Measurements from ENCODE around the gene GSN. TPM values are rescaled to one million over a fixed set of nuclear protein-coding genes. Genes with fewer than 3 reads are reported as not detected.

Gene GSN
- total and polyA plus RNA-seq, 2 of the 13 experiments (the other 11 are each of a cell fraction or from before 2014, with no cell fraction given): 294 to 307 TPM

DNA sequence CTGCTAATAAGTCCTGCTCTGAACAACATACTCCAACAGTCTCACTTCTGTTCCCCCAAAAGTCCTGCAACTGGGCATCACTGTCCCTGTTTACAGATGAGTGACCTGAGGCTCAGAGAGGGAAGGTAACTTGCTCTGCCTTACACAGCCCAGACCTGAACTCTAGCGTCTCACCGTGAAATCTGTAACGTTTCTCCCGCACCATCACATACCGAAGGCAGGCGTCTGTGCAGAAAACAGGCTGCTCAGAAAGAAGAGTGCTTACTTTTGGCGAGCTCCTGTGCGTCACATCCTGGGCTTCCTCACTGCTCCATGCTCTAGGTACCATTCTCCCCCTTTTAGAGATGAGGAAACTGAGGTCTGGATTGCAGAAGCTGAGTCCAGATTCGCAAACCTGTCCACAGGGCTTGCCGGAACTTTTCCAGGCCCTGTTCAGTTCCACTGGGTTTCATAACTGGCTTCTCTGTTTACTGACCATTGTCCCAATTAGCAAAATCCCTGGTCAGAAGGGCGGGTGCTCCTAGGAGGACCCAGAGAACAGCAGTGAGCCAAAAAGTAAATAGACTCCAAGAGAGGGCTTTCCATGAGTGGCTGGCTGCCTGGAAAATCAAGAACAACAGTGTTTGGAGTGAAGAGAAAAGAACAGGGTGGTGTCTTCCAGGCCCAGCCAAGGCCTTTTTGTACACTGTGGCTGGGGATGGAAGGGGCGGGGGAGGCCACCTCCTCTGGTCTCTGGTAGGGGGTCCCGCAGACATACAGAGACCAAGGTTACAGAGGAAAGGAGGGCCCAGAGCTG lies 27.1 kb downstream of the GSN start (continued):
- TF ChIP-seq, protein P1, sequence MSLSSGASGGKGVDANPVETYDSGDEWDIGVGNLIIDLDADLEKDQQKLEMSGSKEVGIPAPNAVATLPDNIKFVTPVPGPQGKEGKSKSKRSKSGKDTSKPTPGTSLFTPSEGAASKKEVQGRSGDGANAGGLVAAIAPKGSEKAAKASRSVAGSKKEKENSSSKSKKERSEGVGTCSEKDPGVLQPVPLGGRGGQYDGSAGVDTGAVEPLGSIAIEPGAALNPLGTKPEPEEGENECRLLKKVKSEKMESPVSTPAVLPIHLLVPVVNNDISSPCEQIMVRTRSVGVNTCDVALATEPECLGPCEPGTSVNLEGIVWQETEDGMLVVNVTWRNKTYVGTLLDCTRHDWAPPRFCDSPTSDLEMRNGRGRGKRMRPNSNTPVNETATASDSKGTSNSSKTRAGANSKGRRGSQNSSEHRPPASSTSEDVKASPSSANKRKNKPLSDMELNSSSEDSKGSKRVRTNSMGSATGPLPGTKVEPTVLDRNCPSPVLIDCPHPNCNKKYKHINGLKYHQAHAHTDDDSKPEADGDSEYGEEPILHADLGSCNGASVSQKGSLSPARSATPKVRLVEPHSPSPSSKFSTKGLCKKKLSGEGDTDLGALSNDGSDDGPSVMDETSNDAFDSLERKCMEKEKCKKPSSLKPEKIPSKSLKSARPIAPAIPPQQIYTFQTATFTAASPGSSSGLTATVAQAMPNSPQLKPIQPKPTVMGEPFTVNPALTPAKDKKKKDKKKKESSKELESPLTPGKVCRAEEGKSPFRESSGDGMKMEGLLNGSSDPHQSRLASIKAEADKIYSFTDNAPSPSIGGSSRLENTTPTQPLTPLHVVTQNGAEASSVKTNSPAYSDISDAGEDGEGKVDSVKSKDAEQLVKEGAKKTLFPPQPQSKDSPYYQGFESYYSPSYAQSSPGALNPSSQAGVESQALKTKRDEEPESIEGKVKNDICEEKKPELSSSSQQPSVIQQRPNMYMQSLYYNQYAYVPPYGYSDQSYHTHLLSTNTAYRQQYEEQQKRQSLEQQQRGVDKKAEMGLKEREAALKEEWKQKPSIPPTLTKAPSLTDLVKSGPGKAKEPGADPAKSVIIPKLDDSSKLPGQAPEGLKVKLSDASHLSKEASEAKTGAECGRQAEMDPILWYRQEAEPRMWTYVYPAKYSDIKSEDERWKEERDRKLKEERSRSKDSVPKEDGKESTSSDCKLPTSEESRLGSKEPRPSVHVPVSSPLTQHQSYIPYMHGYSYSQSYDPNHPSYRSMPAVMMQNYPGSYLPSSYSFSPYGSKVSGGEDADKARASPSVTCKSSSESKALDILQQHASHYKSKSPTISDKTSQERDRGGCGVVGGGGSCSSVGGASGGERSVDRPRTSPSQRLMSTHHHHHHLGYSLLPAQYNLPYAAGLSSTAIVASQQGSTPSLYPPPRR (CRISPR knock-in tag; IDR thresholded peaks at IDR 0.05; ENCODE audit: borderline replicate concordance): peak; percentile 43; the same call in 1 of the 2 replicates
- TF ChIP-seq ARNT (IDR thresholded peaks at IDR 0.05) (no peak), REPIN1 (CRISPR knock-in tag; IDR thresholded peaks at IDR 0.05; ENCODE audit: borderline replicate concordance, low read depth) (peak; percentile 62; the same call in 1 of the 2 replicates), SIN3A (IDR thresholded peaks at IDR 0.05; ENCODE audit: borderline replicate concordance, low read depth, low read length) (0 out of 2 replicates have a peak, but pooled peaks have one; percentile 25), ZFP1 (CRISPR knock-in tag; IDR thresholded peaks at IDR 0.05) (0 out of 2 replicates have a peak, but pooled peaks have one; percentile 47), FOXJ3 (CRISPR knock-in tag; IDR thresholded peaks at IDR 0.05; ENCODE audit: borderline replicate concordance) (peak; percentile 62; the same call in 1 of the 2 replicates), ZNF556 (CRISPR knock-in tag; IDR thresholded peaks at IDR 0.05; ENCODE audit: borderline replicate concordance) (no peak), KLF9 (CRISPR knock-in tag; IDR thresholded peaks at IDR 0.05; ENCODE audit: low read depth) (no peak), ZNF709 (CRISPR knock-in tag; IDR thresholded peaks at IDR 0.05) (no peak), TBX2 (CRISPR knock-in tag; IDR thresholded peaks at IDR 0.05; ENCODE audit: borderline replicate concordance) (peak; percentile 75; the same call in 1 of the 2 replicates), SP5 (CRISPR knock-in tag; IDR thresholded peaks at IDR 0.05; ENCODE audit: borderline replicate concordance, low read depth) (0 out of 2 replicates have a peak, but pooled peaks have one; percentile 25), TOE1 (CRISPR knock-in tag; IDR thresholded peaks at IDR 0.05) (0 out of 2 replicates have a peak, but pooled peaks have one; percentile 28), ZNF563 (CRISPR knock-in tag; IDR thresholded peaks at IDR 0.05) (0 out of 2 replicates have a peak, but pooled peaks have one; percentile 56), ZNF282 (IDR thresholded peaks at IDR 0.05; ENCODE audit: partially characterized antibody) (no peak), SIN3B (IDR thresholded peaks at IDR 0.05; ENCODE audit: low read length) (no peak), HNRNPL (IDR thresholded peaks at IDR 0.05; ENCODE audit: low read depth, low read length) (no peak), SPEN (CRISPR knock-in tag; IDR thresholded peaks at IDR 0.05; ENCODE audit: low read depth) (peak; percentile 45; the same call in 1 of the 2 replicates), ZNF552 (CRISPR knock-in tag; IDR thresholded peaks at IDR 0.05; ENCODE audit: borderline replicate concordance) (no peak), NPAS2 (CRISPR knock-in tag; IDR thresholded peaks at IDR 0.05; ENCODE audit: borderline replicate concordance) (no peak), KLF6 (CRISPR knock-in tag; IDR thresholded peaks at IDR 0.05) (no peak)
- TF ChIP-seq, protein P2, sequence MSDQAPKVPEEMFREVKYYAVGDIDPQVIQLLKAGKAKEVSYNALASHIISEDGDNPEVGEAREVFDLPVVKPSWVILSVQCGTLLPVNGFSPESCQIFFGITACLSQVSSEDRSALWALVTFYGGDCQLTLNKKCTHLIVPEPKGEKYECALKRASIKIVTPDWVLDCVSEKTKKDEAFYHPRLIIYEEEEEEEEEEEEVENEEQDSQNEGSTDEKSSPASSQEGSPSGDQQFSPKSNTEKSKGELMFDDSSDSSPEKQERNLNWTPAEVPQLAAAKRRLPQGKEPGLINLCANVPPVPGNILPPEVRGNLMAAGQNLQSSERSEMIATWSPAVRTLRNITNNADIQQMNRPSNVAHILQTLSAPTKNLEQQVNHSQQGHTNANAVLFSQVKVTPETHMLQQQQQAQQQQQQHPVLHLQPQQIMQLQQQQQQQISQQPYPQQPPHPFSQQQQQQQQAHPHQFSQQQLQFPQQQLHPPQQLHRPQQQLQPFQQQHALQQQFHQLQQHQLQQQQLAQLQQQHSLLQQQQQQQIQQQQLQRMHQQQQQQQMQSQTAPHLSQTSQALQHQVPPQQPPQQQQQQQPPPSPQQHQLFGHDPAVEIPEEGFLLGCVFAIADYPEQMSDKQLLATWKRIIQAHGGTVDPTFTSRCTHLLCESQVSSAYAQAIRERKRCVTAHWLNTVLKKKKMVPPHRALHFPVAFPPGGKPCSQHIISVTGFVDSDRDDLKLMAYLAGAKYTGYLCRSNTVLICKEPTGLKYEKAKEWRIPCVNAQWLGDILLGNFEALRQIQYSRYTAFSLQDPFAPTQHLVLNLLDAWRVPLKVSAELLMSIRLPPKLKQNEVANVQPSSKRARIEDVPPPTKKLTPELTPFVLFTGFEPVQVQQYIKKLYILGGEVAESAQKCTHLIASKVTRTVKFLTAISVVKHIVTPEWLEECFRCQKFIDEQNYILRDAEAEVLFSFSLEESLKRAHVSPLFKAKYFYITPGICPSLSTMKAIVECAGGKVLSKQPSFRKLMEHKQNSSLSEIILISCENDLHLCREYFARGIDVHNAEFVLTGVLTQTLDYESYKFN (CRISPR knock-in tag; conservative IDR thresholded peaks at IDR 0.05): peak; percentile 85

Data from HepG2 (cell line).